HG02759 (cell line): ENCODE data around the gene ATF7.
A peak's percentile ranks its signal among the peaks of the same experiment; 100 is the strongest.

Experiments used
- ATAC-seq: cut with Tn5 transposase; IDR thresholded peaks from one replicate; pipeline ENCODE4 v1.9.1; 2021; ENCODE audit warnings: mild to moderate bottlenecking, moderate library complexity; ENCODE audit not compliant: unreplicated experiment

The ATF7 gene

GRCh38 chr12:53532524-53533445, 93.4 kb downstream of the ATF7 start:
- no peak for ATAC-seq

DNA sequence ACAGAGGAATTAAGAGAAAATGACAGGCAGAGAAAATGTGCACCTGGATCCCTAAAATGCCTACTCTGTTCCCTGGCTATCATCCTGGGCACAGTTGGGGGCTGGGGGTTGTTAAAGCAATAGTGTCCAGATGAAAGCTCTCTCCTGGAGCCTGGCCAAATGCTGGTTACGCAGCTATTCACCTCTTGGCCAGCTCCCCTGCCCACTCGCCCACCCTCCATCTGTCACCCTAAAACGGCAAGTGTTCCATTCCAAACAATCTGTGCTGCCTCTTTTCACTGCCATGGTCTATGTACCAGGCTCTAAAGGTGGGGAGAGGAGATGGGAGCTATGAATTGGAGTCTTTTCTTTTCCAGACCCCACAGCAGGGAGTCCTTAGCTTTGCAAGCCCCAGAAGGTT, 94.2 kb downstream of the ATF7 start:
- no peak for ATAC-seq

- no peak for ATAC-seq
Measured at GRCh38 chr12:53530920-53531319, 95.3 kb downstream of the ATF7 start.

DNA sequence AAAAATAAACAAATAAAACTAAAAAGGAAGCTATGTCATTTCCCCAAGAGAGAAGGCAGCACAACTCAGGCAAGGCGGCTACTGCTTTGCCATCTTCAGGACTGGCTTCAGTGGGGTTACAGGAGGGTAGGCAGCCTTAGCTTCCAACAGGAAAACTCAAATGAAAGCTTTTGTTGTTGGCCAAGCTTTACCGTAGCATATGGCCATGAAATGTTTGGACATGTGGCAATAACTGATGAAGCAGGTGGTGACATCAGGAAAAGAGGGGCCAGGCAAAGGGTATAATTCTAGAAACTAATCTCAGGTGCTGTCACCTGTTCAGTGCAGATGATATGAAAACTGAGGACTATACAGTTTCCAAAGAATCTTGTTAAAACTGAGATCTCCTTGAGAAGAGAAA, 96.1 kb downstream of the ATF7 start:
- no peak for ATAC-seq

- ATAC-seq = no peak
Measured at GRCh38 chr12:53524476-53524875, 101.7 kb downstream of the ATF7 start.

DNA sequence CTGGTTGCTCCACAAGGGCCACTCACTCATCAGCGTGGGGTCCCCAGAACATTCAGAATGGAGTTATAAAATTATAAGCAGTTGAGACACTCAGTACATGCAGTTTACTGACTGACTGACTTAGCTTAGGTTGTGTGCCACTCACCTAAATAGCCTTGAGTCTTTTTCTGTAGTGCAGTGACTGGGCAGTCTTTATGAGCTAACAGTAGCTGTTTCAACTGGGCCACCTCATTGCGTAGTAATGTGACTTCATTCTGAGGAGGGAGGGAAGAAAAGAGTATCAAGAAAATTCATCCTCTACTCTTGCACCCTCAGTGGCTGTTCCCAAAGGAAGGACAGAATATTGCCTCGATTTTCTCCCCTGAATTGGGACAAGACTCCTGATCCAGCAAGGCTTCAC, 103.1 kb downstream of the ATF7 start:
- no peak for ATAC-seq

- ATAC-seq = no peak
Measured at GRCh38 chr12:53518381-53518780, 107.8 kb downstream of the ATF7 start.

DNA sequence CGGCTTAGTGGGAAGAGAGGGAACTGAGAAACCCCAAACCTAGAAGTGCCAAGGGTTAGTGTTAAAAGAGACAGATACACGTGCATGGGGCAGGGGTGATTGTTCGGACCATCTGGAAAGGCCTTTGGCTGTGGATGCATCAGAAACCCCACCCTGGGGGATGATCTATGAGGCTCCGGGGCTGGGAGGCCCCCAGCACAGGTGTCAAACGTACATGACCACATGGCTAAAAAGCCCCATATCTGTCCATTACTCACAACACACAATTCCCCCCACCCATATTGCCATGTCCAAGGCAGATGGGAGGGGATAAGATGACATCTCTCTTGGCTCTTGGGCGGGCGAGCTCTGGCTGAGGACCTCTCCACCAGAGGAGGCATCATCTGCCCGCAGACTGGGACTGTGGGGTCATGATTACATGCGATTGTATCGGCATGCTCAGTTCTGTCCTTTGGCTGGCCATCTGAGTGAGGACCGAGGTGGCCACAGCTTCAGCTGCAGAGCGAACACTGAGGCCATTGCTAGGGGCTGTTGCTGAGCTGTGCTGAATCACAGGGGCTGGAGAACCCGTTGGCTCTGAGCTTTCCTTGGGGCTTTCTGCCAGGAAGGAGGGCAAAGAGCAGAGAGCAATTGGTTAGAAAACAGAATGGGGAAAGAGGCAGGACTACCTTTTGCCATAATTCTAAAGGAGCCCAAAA, 109.3 kb downstream of the ATF7 start:
- no peak for ATAC-seq

DNA sequence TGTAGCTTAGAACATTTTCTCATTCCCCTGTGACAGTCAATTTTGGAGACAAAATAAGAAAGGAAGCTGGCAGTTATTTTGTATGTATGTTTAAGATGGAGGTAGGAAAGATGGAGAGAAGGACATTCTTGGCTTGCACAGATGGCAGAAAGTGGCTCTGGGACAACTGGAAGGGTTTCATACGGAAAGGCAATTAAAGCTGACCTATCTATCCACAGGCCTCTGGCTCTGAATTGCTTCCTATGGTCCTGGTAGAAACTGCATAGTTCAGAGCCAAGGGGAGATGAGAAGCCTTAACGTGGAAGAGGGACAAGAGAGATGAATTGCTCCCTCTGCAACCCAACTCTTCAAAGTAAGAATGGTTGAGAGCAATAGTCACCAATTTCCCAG, 110.9 kb downstream of the ATF7 start:
- ATAC-seq = no peak

DNA sequence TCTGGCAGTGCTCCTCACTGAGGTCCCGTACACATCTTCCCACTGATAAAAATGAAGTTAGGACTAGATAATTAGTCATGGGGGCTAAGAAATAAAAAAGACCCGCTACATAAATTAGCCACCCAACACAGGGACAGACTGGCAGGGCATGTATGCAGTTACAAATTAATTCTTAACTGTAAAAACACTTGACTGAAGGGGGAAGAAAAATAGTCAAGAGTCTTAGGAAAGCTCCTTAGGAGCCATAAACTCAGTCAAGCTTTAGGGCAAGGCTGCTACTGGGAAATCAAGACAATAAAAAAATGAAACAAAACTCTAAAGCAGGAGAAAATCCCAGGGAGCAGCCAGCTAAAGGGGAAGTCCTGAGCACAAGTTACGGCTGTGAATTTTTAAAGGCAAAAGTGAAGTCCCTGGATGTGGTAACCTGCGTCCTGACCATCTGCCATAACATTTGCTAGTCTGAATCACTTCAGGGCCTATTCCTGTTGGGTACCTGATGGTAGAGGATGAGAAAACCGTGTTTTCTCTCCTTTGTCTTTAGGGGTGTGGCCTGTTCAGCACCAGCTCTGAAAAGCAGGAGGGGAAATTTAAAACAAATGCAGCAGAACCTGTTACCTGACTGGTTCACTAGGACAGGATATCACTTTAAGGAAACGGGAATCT, 111.4 kb downstream of the ATF7 start:
- ATAC-seq = no peak

DNA sequence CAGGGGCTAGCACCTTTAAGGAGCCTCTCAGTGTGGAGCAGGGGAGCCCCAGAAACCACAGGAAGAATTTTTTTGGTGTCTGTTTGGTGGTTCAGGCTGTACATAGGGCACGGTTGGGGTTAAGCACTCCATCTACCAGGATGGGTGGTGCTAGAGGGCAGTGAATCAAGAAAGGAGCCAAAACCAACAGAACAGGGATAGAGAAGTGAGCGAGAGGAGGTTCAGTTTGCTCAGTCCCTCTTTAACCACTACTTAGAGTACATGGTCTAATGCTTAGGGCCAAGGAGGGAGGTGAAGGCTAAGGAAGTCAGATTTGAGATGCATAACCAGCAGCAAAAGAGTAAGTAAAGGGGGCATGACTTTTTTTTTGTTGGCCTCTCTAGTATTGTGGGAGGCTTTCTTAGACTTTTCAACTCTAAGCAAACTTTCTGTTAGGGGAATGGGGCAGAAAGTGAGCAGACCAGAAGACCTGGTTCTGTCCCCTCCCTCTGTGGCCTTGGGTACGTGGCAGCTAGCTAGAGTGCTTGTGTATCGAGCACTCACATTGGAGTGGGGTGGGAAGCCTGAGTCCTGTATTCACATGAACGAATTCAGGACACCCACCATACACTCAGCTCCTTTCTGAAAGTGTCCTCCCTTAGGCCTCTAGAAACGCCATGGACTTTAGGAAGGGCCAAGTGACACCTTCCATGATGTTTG, 112.3 kb downstream of the ATF7 start:
- ATAC-seq = no peak

- no peak for ATAC-seq
Measured at GRCh38 chr12:53510181-53510812, 115.9 kb downstream of the ATF7 start.

DNA sequence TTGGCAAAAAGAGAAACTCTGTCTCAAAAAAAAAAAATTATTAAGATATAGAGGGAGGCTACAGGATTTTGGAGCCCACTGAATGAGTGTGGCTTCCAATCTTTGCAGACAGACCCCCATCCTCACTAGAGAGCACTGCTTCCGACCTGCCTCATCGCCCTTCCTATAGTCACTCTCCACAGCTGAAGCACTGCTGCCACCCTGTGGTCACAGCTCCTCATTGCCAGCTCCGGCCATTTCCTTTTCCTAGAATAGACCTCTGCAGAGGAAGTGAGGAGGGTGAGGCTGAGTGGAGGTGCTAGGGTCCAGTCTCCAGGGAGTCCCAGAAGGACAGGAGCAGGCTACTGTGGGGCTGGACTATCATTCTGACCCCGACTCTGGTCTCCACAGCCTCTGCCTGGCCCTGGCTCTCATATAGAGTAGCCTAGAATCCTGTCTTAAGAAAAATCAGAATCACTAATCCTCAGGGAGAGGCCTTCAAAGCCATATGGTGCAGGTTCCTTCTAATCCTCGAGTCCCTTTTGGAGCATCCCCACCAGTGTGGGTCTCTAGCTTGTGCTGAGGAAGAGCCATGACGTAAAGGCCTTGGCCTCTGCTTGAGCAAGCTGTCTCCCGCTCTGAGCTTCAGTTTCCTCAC, 117.5 kb downstream of the ATF7 start:
- ATAC-seq = peak; percentile 92

GRCh38 chr12:53507603-53507885, 118.6 kb downstream of the ATF7 start:
- ATAC-seq = no peak

- no peak for ATAC-seq
Measured at GRCh38 chr12:53506881-53507602, 119.1 kb downstream of the ATF7 start, which contains the start of gene NPFF. Gene NPFF, minus strand, starts transcription at chr12:53507484. Its CDS starts 10 bp downstream, at chr12:53507474.

- no peak for ATAC-seq
Measured at GRCh38 chr12:53506450-53506785, 119.8 kb downstream of the ATF7 start.

GRCh38 chr12:53505555-53506449, 120.4 kb downstream of the ATF7 start:
- ATAC-seq = no peak

GRCh38 chr12:53505086-53505485, 121.1 kb downstream of the ATF7 start:
- ATAC-seq = no peak
